Colonic mucosa (tissue), 4 donors: ENCODE results near the gene CAMTA1. TPM values are rescaled to one million over a fixed set of nuclear protein-coding genes. Genes with fewer than 3 reads are reported as not detected.
A peak's percentile ranks its signal among the peaks of the same experiment; 100 is the strongest.

Experiments
- DNase-seq: peaks from one replicate; pipeline ENCODE4 v3.0.0-alpha.2; 2020
- H3K27ac ChIP-seq: fragments of 200-600 bp; one replicate; pipeline ENCODE4 v1.8.0; 2021
- H3K27me3 ChIP-seq: fragments of 200-600 bp; one replicate; pipeline ENCODE4 v1.8.0; 2021
- H3K36me3 ChIP-seq: fragments of 200-600 bp; one replicate; pipeline ENCODE4 v1.8.0; 2021
- H3K4me1 ChIP-seq: fragments of 200-600 bp; one replicate; pipeline ENCODE4 v1.8.0; 2021; ENCODE audit warnings: mild to moderate bottlenecking
- H3K4me3 ChIP-seq: fragments of 200-600 bp; one replicate; pipeline ENCODE4 v1.8.0; 2021
- H3K9ac ChIP-seq, 2 donors: one replicate each; pipeline ENCODE4 v1.7.0; 2013; ENCODE audit warnings: control low read depth in 2 of 2, low read depth in 2 of 2, low read length in 2 of 2
- H3K9me3 ChIP-seq: fragments of 200-600 bp; one replicate; pipeline ENCODE4 v1.8.0; 2021
- CTCF ChIP-seq: fragments of 200-600 bp; IDR thresholded peaks from one replicate; pipeline ENCODE4 v1.8.0; 2022; ENCODE audit warnings: antibody characterized with exemption, mild to moderate bottlenecking
- intact Hi-C: fragments of 100-400 bp; cut with DNase I; formaldehyde crosslinking; loops from one replicate; pipeline ENCODE4 v1.14.1; 2022
- total RNA-seq, 2 donors: library from RNA; stranded (reverse); fragmentation: NEBNext Ultra II Directional in 1 of 2; extraction: Animal tissue kit (Norgen Biotek cat#: 25700) in 1 of 2; gene quantifications; one replicate each; pipeline ENCODE4 v1.2.1, GENCODE V29; 2021
- donor health status: healthy.
- donor health status: DM: no; HTN: no; CAD: no.
- donor health status: DM: no; HTN: no; CAD: no.

CAMTA1 gene
- total RNA-seq, 2 donors from 2014 or later = 76.8 to 92.8 TPM

DNA sequence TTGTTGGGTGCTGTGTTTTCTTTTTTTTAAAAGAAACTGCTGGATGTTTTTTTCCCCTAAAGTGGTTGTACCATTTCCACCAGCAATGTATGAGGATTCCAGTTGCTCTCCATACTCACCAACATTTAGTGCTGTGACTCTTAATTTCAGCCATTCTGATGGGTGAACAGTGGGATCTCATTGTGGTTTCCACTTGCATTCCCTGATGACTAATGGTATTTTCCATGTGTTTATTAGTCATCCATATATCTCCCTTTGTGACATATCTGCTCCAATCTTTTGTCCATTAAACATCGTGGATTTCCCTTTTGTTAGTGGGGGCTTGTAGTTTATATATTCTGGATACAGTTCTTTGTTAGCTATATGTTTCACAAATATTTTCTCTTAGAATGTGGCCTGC, 206.0 kb downstream of the CAMTA1 start:
- DNase-seq = no peak
- no peak for TF ChIP-seq CTCF
- H3K36me3 ChIP-seq = no peaks in the 10 kb centered on the region
- intact Hi-C loops = no loop called here
- H3K27ac ChIP-seq = no peak overlapping the region
- H3K27me3 ChIP-seq = no peaks in the 10 kb centered on the region
- no peak overlapping the region for H3K4me3 ChIP-seq
- H3K9ac ChIP-seq = no peak overlapping the region
- no peaks in the 10 kb centered on the region for H3K9me3 ChIP-seq
- H3K4me1 ChIP-seq = no peaks in the 10 kb centered on the region

DNA sequence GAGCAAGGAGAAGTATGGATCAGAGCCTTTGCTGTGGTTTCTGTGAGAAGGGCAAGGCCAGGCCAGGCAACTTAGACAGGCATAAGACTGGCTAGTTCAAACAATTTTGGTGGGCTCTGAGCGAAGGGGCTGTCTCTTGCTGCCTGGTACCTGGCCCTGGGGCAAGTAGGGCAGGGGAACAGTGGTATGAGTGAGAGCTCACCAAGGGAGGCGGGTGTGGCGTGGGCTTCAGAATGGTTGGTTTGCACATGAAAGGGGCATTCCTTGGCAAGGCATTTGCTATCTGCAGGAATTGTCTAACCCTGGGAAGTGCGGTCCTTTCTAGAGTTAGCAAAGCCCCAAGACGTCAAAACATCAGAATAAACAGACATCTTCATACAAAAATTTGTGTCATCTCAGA, 210.5 kb downstream of the CAMTA1 start:
- H3K36me3 ChIP-seq = no peaks in the 10 kb centered on the region
- no peak overlapping the region for H3K27ac ChIP-seq
- no peak for DNase-seq
- H3K4me3 ChIP-seq = no peak overlapping the region
- no peaks in the 10 kb centered on the region for H3K27me3 ChIP-seq
- intact Hi-C loops = no loop called here
- no peaks in the 10 kb centered on the region for H3K4me1 ChIP-seq
- no peak overlapping the region for H3K9ac ChIP-seq
- H3K9me3 ChIP-seq = no peaks in the 10 kb centered on the region
- no peak for TF ChIP-seq CTCF

DNA sequence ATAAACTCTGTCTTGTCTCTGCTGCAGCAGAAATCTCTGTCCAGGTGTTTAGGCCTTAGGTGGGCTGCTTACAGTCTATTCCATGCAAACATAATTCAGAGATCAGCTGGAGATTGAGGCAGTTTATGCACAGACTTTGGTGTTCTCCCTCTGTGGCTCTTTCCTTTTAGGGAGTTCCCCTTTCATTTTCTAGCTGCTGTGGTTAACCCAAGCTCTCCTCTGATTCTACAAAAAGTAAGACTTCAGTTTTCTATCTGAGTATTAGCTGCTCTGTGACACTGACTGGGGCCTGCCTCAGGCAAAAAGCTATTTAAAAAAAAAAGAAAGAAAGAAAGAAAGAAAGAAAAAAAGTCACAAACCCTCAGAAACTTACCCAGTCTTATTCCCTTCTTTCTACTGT, 211.1 kb downstream of the CAMTA1 start:
- H3K36me3 ChIP-seq = no peaks in the 10 kb centered on the region
- TF ChIP-seq CTCF = no peak
- intact Hi-C loops = no loop called here

DNA sequence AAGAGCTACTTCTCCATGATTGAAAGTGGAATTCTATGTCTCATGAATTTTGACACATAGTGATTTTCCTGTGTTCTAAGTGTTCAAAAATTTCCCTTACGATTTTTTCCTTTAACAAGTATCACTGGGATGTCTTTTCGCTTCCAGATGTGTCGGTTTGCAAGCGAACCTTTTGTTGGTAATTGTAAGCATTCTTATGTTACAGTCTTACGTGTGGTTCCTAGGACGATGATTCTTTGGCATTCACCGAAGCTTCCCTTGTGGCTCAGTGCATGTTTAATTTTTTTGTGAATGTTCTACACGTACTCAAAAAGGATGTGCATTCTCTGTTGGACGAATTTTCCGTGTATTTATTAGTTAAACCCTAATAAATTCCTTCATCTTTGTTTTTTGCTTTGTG, 211.6 kb downstream of the CAMTA1 start:
- no peaks in the 10 kb centered on the region for H3K36me3 ChIP-seq
- H3K9me3 ChIP-seq = no peaks in the 10 kb centered on the region
- no peak for DNase-seq
- no peak overlapping the region for H3K9ac ChIP-seq
- no peaks in the 10 kb centered on the region for H3K27me3 ChIP-seq
- no peaks in the 10 kb centered on the region for H3K4me1 ChIP-seq
- no peak overlapping the region for H3K4me3 ChIP-seq
- no peak for TF ChIP-seq CTCF
- no peak overlapping the region for H3K27ac ChIP-seq
- intact Hi-C loops = no loop called here

More for the DNA sequence above, 211.1 kb downstream of the CAMTA1 start:
- no peak overlapping the region for H3K27ac ChIP-seq
- no peaks in the 10 kb centered on the region for H3K4me1 ChIP-seq
- no peak overlapping the region for H3K4me3 ChIP-seq
- no peak overlapping the region for H3K9ac ChIP-seq
- no peak for DNase-seq
- no peaks in the 10 kb centered on the region for H3K27me3 ChIP-seq
- H3K9me3 ChIP-seq = no peaks in the 10 kb centered on the region

- TF ChIP-seq CTCF = no peak
- peak; percentile 49 for DNase-seq
- no peaks in the 10 kb centered on the region for H3K36me3 ChIP-seq
- H3K27me3 ChIP-seq = no peaks in the 10 kb centered on the region
- no peaks in the 10 kb centered on the region for H3K4me1 ChIP-seq
- intact Hi-C loops = no loop called here
- no peaks in the 10 kb centered on the region for H3K9me3 ChIP-seq
- no peak overlapping the region for H3K9ac ChIP-seq
- no peak overlapping the region for H3K4me3 ChIP-seq
- no peak overlapping the region for H3K27ac ChIP-seq
Measured at GRCh38 chr1:6998267-6998666, 213.0 kb downstream of the CAMTA1 start.

DNA sequence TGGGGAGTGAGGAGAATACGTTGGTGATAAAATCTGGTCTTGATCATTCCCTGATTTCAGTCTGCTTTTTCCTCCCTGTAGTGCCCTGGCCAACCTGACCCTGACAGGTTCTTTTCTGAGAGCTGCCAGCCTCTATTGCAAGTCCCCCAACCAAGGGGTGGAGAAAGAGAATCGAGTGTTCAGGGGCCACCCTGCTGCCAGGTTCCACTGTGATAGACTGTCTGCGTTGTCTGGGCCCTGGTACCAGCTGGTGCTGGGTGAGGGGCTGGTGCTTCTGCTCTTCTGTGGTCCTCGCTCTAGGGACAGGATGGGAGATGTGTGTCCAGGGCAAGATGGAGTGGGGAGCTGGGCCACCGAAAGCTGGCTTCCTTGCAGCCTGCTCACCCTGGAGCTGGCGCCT, 214.6 kb downstream of the CAMTA1 start:
- Histone ChIP-seq H3K36me3 (no peaks in the 10 kb centered on the region), H3K4me1 (no peaks in the 10 kb centered on the region), H3K27ac (no peak overlapping the region), H3K4me3 (no peak overlapping the region), H3K9ac (no peak overlapping the region), H3K27me3 (no peaks in the 10 kb centered on the region), H3K9me3 (no peaks in the 10 kb centered on the region)
- DNase-seq = no peak
- intact Hi-C loops = no loop called here
- no peak for TF ChIP-seq CTCF
